NCI-H146 (cell line): ENCODE results near the gene TCFL5.

Experiments
- DNase-seq: peaks from one replicate; lab custom pipeline; 2025; lab: John Stamatoyannopoulos, UW

TCFL5 gene

GRCh38 chr20:62834967-62835730 lies 26.5 kb downstream of the TCFL5 start:
- DNase-seq: no peak

- DNase-seq: no peak
These were observed 28.7 kb downstream of the TCFL5 start for GRCh38 chr20:62832951-62833391.

GRCh38 chr20:62832212-62832922 lies 29.3 kb downstream of the TCFL5 start:
- DNase-seq: no peak

- no peak for DNase-seq
These were observed 29.8 kb downstream of the TCFL5 start for GRCh38 chr20:62831854-62832211.

GRCh38 chr20:62831361-62831788 lies 30.2 kb downstream of the TCFL5 start:
- DNase-seq: no peak

GRCh38 chr20:62830821-62831220 lies 30.8 kb downstream of the TCFL5 start:
- no peak for DNase-seq

- DNase-seq: no peak
These were observed 31.4 kb downstream of the TCFL5 start for GRCh38 chr20:62830251-62830650.

- DNase-seq: no peak
These were observed 32.1 kb downstream of the TCFL5 start for GRCh38 chr20:62829231-62830230.

- DNase-seq: no peak
These were observed 33.0 kb downstream of the TCFL5 start for GRCh38 chr20:62828511-62829230.

- DNase-seq: no peak
These were observed 33.6 kb downstream of the TCFL5 start for GRCh38 chr20:62828051-62828450.

GRCh38 chr20:62827311-62828038 lies 34.1 kb downstream of the TCFL5 start:
- peak; percentile 20 for DNase-seq

GRCh38 chr20:62826646-62827310 lies 34.8 kb downstream of the TCFL5 start:
- DNase-seq: no peak

- DNase-seq: no peak
These were observed 35.5 kb downstream of the TCFL5 start for GRCh38 chr20:62825986-62826645.

- no peak for DNase-seq
These were observed 36.2 kb downstream of the TCFL5 start for GRCh38 chr20:62825333-62825985.

GRCh38 chr20:62824476-62825332 lies 36.9 kb downstream of the TCFL5 start:
- peak; percentile 53 for DNase-seq

- DNase-seq: peak; percentile 28
These were observed 37.7 kb downstream of the TCFL5 start for GRCh38 chr20:62823688-62824475.
